Measurements from ENCODE around the gene IFNGR2. TPM values are rescaled to one million over a fixed set of nuclear protein-coding genes. Genes with fewer than 3 reads are reported as not detected.
"Not testable (repeated sequence)": the region's sequence is repeated elsewhere in the genome, so short reads cannot be mapped to it uniquely, and the experiment has no call there.

Gene IFNGR2
- total RNA-seq, 1 donor from 2014 or later = 40.5 TPM

- no peaks in the 10 kb centered on the region for H3K4me1 Mint-ChIP-seq
- DNase-seq (ENCODE audit: low read depth, low spot score) = no peak
- H3K36me3 Mint-ChIP-seq (ENCODE audit: low read depth) = peaks cover 6% of the 10 kb centered on the region
- H3K9me3 Mint-ChIP-seq = no peaks in the 10 kb centered on the region
- no peak for TF ChIP-seq CTCF (conservative IDR thresholded peaks at IDR 0.05)
- no peak overlapping the region for H3K27ac Mint-ChIP-seq (ENCODE audit: unreplicated experiment)
- H3K4me3 Mint-ChIP-seq = no peak overlapping the region
- no peaks in the 10 kb centered on the region for H3K27me3 Mint-ChIP-seq (ENCODE audit: low read depth)
Observed at GRCh38 chr21:33451634-33452071, 48.4 kb downstream of the IFNGR2 start.

GRCh38 chr21:33452362-33452761 is 49.1 kb downstream of the IFNGR2 start:
- H3K36me3 Mint-ChIP-seq (ENCODE audit: low read depth) = peaks cover 6% of the 10 kb centered on the region
- DNase-seq (ENCODE audit: low read depth, low spot score) = no peak
- no peaks in the 10 kb centered on the region for H3K4me1 Mint-ChIP-seq
- H3K27me3 Mint-ChIP-seq (ENCODE audit: low read depth) = no peaks in the 10 kb centered on the region
- H3K4me3 Mint-ChIP-seq = no peak overlapping the region
- H3K27ac Mint-ChIP-seq (ENCODE audit: unreplicated experiment) = no peak overlapping the region
- no peaks in the 10 kb centered on the region for H3K9me3 Mint-ChIP-seq
- no peak for TF ChIP-seq CTCF (conservative IDR thresholded peaks at IDR 0.05)

GRCh38 chr21:33455686-33456446 is 52.7 kb downstream of the IFNGR2 start:
- TF ChIP-seq CTCF (conservative IDR thresholded peaks at IDR 0.05) = no peak
- no peaks in the 10 kb centered on the region for H3K27me3 Mint-ChIP-seq (ENCODE audit: low read depth)
- peaks cover 6% of the 10 kb centered on the region for H3K36me3 Mint-ChIP-seq (ENCODE audit: low read depth)
- no peak overlapping the region for H3K27ac Mint-ChIP-seq (ENCODE audit: unreplicated experiment)
- H3K4me3 Mint-ChIP-seq = no peak overlapping the region
- H3K9me3 Mint-ChIP-seq = no peaks in the 10 kb centered on the region
- no peaks in the 10 kb centered on the region for H3K4me1 Mint-ChIP-seq
- DNase-seq (ENCODE audit: low read depth, low spot score) = no peak

GRCh38 chr21:33458861-33459260 is 55.6 kb downstream of the IFNGR2 start:
- Mint-ChIP-seq H3K27me3 (ENCODE audit: low read depth) (no peaks in the 10 kb centered on the region), H3K4me1 (no peaks in the 10 kb centered on the region), H3K36me3 (ENCODE audit: low read depth) (no peaks in the 10 kb centered on the region), H3K4me3 (no peak overlapping the region), H3K9me3 (no peaks in the 10 kb centered on the region), H3K27ac (ENCODE audit: unreplicated experiment) (no peak overlapping the region)
- TF ChIP-seq CTCF (conservative IDR thresholded peaks at IDR 0.05) = no peak
- no peak for DNase-seq (ENCODE audit: low read depth, low spot score)

GRCh38 chr21:33461538-33462250 is 58.5 kb downstream of the IFNGR2 start:
- H3K36me3 Mint-ChIP-seq (ENCODE audit: low read depth) = no peaks in the 10 kb centered on the region
- TF ChIP-seq CTCF (conservative IDR thresholded peaks at IDR 0.05) = no peak
- DNase-seq (ENCODE audit: low read depth, low spot score) = no peak
- no peaks in the 10 kb centered on the region for H3K27me3 Mint-ChIP-seq (ENCODE audit: low read depth)
- H3K4me3 Mint-ChIP-seq = no peak overlapping the region
- H3K4me1 Mint-ChIP-seq = no peaks in the 10 kb centered on the region
- H3K27ac Mint-ChIP-seq (ENCODE audit: unreplicated experiment) = no peak overlapping the region
- H3K9me3 Mint-ChIP-seq = no peaks in the 10 kb centered on the region

GRCh38 chr21:33469183-33469582 is 66.0 kb downstream of the IFNGR2 start:
- DNase-seq (ENCODE audit: low read depth, low spot score); H3K27ac Mint-ChIP-seq (ENCODE audit: unreplicated experiment); H3K9me3 Mint-ChIP-seq; H3K4me1 Mint-ChIP-seq; H3K36me3 Mint-ChIP-seq (ENCODE audit: low read depth); H3K4me3 Mint-ChIP-seq; H3K27me3 Mint-ChIP-seq (ENCODE audit: low read depth): not testable (repeated sequence)
